Nephron (organoid): ENCODE data around the gene CSF2.

Experiments
- H3K27ac Mint-ChIP-seq, 3 experiments: 2 replicates each; pipeline ENCODE4 v1.8.0; 2020; ENCODE audit warnings: mixed read lengths in 3 of 3, mild to moderate bottlenecking in 2 of 3, moderate library complexity in 1 of 3
- H3K27me3 Mint-ChIP-seq: 2 replicates; pipeline ENCODE4 v1.8.0; 2021; ENCODE audit warnings: low read depth, mild to moderate bottlenecking, moderate library complexity, mixed read lengths
- H3K36me3 Mint-ChIP-seq: 2 replicates; pipeline ENCODE4 v1.8.0; 2020; ENCODE audit warnings: low read depth, mixed read lengths
- H3K4me1 Mint-ChIP-seq: 2 replicates; pipeline ENCODE4 v1.8.0; 2020; ENCODE audit warnings: mixed read lengths
- H3K4me3 Mint-ChIP-seq, 3 experiments: 2 replicates each; pipeline ENCODE4 v1.8.0; 2020; ENCODE audit warnings: mild to moderate bottlenecking in 3 of 3, mixed read lengths in 3 of 3, moderate library complexity in 2 of 3
- H3K9me3 Mint-ChIP-seq: 2 replicates; pipeline ENCODE4 v1.8.0; 2020; ENCODE audit warnings: mixed read lengths
- TF ChIP-seq, protein P1 (sequence below), 3 experiments: fragments of 200-600 bp; sonication (generic); IDR thresholded peaks; one replicate each; pipeline ENCODE4 v1.5.0; 2021; ENCODE audit warnings: antibody characterized with exemption in 3 of 3; ENCODE audit not compliant: unreplicated experiment in 3 of 3

The CSF2 gene

DNA sequence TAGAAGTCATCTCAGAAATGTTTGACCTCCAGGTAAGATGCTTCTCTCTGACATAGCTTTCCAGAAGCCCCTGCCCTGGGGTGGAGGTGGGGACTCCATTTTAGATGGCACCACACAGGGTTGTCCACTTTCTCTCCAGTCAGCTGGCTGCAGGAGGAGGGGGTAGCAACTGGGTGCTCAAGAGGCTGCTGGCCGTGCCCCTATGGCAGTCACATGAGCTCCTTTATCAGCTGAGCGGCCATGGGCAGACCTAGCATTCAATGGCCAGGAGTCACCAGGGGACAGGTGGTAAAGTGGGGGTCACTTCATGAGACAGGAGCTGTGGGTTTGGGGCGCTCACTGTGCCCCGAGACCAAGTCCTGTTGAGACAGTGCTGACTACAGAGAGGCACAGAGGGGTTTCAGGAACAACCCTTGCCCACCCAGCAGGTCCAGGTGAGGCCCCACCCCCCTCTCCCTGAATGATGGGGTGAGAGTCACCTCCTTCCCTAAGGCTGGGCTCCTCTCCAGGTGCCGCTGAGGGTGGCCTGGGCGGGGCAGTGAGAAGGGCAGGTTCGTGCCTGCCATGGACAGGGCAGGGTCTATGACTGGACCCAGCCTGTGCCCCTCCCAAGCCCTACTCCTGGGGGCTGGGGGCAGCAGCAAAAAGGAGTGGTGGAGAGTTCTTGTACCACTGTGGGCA lies 642 bp downstream of the CSF2 start:
- Mint-ChIP-seq H3K27ac (no peak overlapping the region), H3K4me1 (no peaks in the 10 kb centered on the region), H3K36me3 (no peaks in the 10 kb centered on the region), H3K27me3 (peaks cover 9% of the 10 kb centered on the region), H3K9me3 (no peaks in the 10 kb centered on the region), H3K4me3 (no peak overlapping the region)
- TF ChIP-seq, protein P1, sequence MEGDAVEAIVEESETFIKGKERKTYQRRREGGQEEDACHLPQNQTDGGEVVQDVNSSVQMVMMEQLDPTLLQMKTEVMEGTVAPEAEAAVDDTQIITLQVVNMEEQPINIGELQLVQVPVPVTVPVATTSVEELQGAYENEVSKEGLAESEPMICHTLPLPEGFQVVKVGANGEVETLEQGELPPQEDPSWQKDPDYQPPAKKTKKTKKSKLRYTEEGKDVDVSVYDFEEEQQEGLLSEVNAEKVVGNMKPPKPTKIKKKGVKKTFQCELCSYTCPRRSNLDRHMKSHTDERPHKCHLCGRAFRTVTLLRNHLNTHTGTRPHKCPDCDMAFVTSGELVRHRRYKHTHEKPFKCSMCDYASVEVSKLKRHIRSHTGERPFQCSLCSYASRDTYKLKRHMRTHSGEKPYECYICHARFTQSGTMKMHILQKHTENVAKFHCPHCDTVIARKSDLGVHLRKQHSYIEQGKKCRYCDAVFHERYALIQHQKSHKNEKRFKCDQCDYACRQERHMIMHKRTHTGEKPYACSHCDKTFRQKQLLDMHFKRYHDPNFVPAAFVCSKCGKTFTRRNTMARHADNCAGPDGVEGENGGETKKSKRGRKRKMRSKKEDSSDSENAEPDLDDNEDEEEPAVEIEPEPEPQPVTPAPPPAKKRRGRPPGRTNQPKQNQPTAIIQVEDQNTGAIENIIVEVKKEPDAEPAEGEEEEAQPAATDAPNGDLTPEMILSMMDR (IDR thresholded peaks at IDR 0.05; ENCODE audit: unreplicated experiment in 3 of 3) = no peak

DNA sequence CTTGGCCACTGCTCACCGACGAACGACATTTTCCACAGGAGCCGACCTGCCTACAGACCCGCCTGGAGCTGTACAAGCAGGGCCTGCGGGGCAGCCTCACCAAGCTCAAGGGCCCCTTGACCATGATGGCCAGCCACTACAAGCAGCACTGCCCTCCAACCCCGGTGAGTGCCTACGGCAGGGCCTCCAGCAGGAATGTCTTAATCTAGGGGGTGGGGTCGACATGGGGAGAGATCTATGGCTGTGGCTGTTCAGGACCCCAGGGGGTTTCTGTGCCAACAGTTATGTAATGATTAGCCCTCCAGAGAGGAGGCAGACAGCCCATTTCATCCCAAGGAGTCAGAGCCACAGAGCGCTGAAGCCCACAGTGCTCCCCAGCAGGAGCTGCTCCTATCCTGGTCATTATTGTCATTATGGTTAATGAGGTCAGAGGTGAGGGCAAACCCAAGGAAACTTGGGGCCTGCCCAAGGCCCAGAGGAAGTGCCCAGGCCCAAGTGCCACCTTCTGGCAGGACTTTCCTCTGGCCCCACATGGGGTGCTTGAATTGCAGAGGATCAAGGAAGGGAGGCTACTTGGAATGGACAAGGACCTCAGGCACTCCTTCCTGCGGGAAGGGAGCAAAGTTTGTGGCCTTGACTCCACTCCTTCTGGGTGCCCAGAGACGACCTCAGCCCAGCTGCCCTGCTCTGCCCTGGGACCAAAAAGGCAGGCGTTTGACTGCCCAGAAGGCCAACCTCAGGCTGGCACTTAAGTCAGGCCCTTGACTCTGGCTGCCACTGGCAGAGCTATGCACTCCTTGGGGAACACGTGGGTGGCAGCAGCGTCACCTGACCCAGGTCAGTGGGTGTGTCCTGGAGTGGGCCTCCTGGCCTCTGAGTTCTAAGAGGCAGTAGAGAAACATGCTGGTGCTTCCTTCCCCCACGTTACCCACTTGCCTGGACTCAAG lies 1.5 kb downstream of the CSF2 start:
- Mint-ChIP-seq H3K36me3 (no peaks in the 10 kb centered on the region), H3K27me3 (peaks cover 9% of the 10 kb centered on the region), H3K4me1 (no peaks in the 10 kb centered on the region), H3K27ac (no peak overlapping the region), H3K4me3 (no peak overlapping the region), H3K9me3 (no peaks in the 10 kb centered on the region)
- TF ChIP-seq, protein P1 (IDR thresholded peaks at IDR 0.05; ENCODE audit: unreplicated experiment in 3 of 3) = no peak

DNA sequence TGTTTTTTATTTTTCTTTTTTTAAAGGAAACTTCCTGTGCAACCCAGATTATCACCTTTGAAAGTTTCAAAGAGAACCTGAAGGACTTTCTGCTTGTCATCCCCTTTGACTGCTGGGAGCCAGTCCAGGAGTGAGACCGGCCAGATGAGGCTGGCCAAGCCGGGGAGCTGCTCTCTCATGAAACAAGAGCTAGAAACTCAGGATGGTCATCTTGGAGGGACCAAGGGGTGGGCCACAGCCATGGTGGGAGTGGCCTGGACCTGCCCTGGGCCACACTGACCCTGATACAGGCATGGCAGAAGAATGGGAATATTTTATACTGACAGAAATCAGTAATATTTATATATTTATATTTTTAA lies 2.1 kb downstream of the CSF2 start:
- Mint-ChIP-seq H3K27me3 (peaks cover 9% of the 10 kb centered on the region), H3K4me3 (no peak overlapping the region), H3K4me1 (no peaks in the 10 kb centered on the region), H3K36me3 (no peaks in the 10 kb centered on the region), H3K9me3 (no peaks in the 10 kb centered on the region), H3K27ac (no peak overlapping the region)
- TF ChIP-seq, protein P1 (IDR thresholded peaks at IDR 0.05; ENCODE audit: unreplicated experiment in 3 of 3) = no peak

DNA sequence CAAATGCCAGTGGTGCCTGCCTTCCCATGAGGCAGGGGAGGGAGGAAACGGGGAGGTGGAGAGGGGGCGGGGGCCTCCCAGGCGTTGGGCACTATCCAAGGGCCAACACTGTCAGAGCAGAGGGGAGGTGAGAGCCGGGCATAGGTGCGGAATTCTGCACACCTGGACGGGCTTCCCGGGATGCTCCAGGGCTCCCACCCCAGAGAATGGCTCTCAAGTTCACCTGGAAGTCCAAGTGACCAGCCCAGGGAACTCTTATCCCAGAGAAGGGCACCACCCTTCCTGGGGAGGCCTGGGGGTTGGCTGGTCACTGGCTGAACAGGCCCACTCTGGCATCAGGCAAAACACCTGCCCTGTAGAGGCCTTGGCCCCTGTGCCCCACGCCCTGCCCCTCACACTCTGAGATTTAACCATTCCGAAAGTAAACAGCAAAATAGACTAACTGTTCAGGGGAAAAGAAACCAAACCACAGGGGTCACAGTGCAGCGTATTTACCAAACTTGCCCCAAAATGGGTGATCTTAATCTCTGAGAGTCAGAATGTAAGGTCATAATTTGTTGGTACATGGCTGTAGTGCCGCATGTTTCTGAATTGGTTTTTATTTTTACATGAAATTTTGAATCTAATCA lies 2.7 kb downstream of the CSF2 start:
- H3K4me3 Mint-ChIP-seq = no peak overlapping the region

DNA sequence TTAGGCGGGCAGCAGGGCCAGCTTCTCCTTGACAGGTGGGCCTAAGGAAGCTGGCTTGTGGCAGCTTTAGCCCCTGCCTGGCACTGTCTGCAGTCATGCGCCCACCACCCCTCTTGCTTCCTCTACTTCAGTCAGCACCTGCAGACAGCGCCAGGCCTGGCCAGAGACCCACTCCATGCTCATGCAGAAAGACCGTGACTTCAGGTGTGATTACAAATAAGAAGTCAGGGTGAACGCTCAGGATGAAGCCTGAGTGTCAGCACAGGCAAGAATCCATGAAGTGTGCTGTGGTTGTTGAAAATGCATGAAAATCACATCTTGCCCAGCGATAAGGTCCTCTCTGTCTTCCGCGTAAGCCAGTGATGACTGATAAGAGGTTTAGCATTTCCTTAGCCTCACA lies 3.4 kb downstream of the CSF2 start:
- H3K9me3 Mint-ChIP-seq = no peaks in the 10 kb centered on the region
- peaks cover 5% of the 10 kb centered on the region for H3K27me3 Mint-ChIP-seq
- H3K36me3 Mint-ChIP-seq = no peaks in the 10 kb centered on the region
- TF ChIP-seq, protein P1 (IDR thresholded peaks at IDR 0.05; ENCODE audit: unreplicated experiment in 3 of 3) = no peak
- no peak overlapping the region for H3K27ac Mint-ChIP-seq
- H3K4me3 Mint-ChIP-seq = no peak overlapping the region
- H3K4me1 Mint-ChIP-seq = no peaks in the 10 kb centered on the region

More for the DNA sequence above, 2.7 kb downstream of the CSF2 start:
- H3K27ac Mint-ChIP-seq = no peak overlapping the region
- no peaks in the 10 kb centered on the region for H3K36me3 Mint-ChIP-seq
- no peaks in the 10 kb centered on the region for H3K9me3 Mint-ChIP-seq
- TF ChIP-seq, protein P1 (IDR thresholded peaks at IDR 0.05; ENCODE audit: unreplicated experiment in 3 of 3) = no peak
- H3K27me3 Mint-ChIP-seq = peaks cover 5% of the 10 kb centered on the region
- H3K4me1 Mint-ChIP-seq = no peaks in the 10 kb centered on the region
